Osteoblast (primary cell): ENCODE measurements around the gene CHTF18. TPM values are rescaled to one million over a fixed set of nuclear protein-coding genes. Genes with fewer than 3 reads are reported as not detected.

ENCODE experiments used
- DNase-seq: peaks from one replicate; pipeline ENCODE4 v3.0.0; 2011; ENCODE audit warnings: low spot score, mixed read lengths; ENCODE audit not compliant: insufficient read length; ENCODE audit errors: missing footprints
- H2AFZ ChIP-seq: 2 replicates; pipeline ENCODE4 v1.6.0; 2011; ENCODE audit warnings: mild to moderate bottlenecking, low read length
- H3K27ac ChIP-seq: 2 replicates; pipeline ENCODE4 v1.5.1; 2011; ENCODE audit warnings: mild to moderate bottlenecking, low read depth, low read length, moderate library complexity
- H3K27me3 ChIP-seq: 2 replicates; pipeline ENCODE4 v1.6.0; 2012; ENCODE audit warnings: mild to moderate bottlenecking, control low read depth, inconsistent platforms, low read length, moderate library complexity; ENCODE audit not compliant: insufficient read depth
- H3K36me3 ChIP-seq: 2 replicates; pipeline ENCODE4 v1.5.1; 2011; ENCODE audit warnings: mild to moderate bottlenecking, low read length, control low read depth, moderate library complexity; ENCODE audit not compliant: insufficient read depth
- H3K4me1 ChIP-seq: 2 replicates; pipeline ENCODE4 v1.5.1; 2011; ENCODE audit warnings: mild to moderate bottlenecking, low read length, control low read depth, moderate library complexity; ENCODE audit not compliant: insufficient read depth
- H3K4me2 ChIP-seq: 2 replicates; pipeline ENCODE4 v1.6.0; 2011; ENCODE audit warnings: mild to moderate bottlenecking, low read length; ENCODE audit not compliant: insufficient read depth
- H3K4me3 ChIP-seq: fragments of 200-600 bp; sonication (generic); 3 replicates; pipeline ENCODE4 v1.5.1; 2012; ENCODE audit warnings: mild to moderate bottlenecking, low read length, inconsistent platforms; ENCODE audit not compliant: insufficient read depth
- H3K79me2 ChIP-seq: 2 replicates; pipeline ENCODE4 v1.6.0; 2012; ENCODE audit warnings: mild to moderate bottlenecking, low read length, control low read depth, inconsistent platforms; ENCODE audit not compliant: insufficient read depth
- H3K9me3 ChIP-seq: 2 replicates; pipeline ENCODE4 v1.5.1; 2011; ENCODE audit warnings: low read depth, low read length, control low read depth
- H4K20me1 ChIP-seq: 2 replicates; pipeline ENCODE4 v1.6.0; 2012; ENCODE audit warnings: mild to moderate bottlenecking, low read length, control low read depth; ENCODE audit not compliant: insufficient read depth
- CTCF ChIP-seq: IDR thresholded peaks from 2 replicates; pipeline ENCODE4 v1.5.1; 2011; ENCODE audit warnings: mild to moderate bottlenecking, low read depth, low read length, moderate library complexity; ENCODE audit errors: extremely low read depth
- small RNA-seq: library from RNA; depleted of rRNA; stranded (forward); fragments of <200 nt; gene quantifications from one replicate; pipeline ENCODE3, GENCODE V24; 2012
- total RNA-seq: library from RNA; depleted of rRNA; stranded (reverse); fragments of >200 nt; gene quantifications from 2 replicates; pipeline ENCODE4 v1.2.3, GENCODE V29; 2012

The CHTF18 gene
- total RNA-seq, 1 donor = 3.3 TPM

GRCh38 chr16:844638-845350, 56.4 kb downstream of the CHTF18 start:
- no peaks in the 10 kb centered on the region for H4K20me1 ChIP-seq
- no peak overlapping the region for H3K4me3 ChIP-seq
- H3K36me3 ChIP-seq = no peaks in the 10 kb centered on the region
- no peaks in the 10 kb centered on the region for H3K27me3 ChIP-seq
- H3K9me3 ChIP-seq = peaks cover 1% of the 10 kb centered on the region
- no peaks in the 10 kb centered on the region for H3K4me1 ChIP-seq
- no peak overlapping the region for H3K27ac ChIP-seq
- H2AFZ ChIP-seq = no peak overlapping the region
- no peak overlapping the region for H3K4me2 ChIP-seq
- peak; percentile 73 for DNase-seq
- TF ChIP-seq CTCF = no peak
- no peaks in the 10 kb centered on the region for H3K79me2 ChIP-seq

DNA sequence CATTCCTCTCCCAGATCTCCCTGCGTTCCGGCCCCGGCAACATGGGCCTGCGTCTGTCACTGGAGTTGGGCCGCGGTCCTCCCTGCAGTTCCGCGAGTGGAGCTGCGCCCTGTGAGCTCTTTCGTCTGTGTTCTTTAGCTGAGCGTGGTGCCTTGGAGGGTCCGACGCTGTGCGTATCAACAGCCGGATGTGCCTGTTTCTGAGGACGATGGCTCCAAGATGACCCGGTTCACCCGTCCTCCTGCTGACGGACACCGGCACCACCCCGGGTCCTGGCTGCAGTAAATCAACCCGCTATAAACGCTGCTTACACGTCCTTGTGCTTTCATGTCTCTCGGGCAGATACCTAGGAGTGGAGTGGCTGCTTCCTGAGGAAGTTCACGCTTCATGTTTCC, 56.9 kb downstream of the CHTF18 start:
- Histone ChIP-seq H3K9me3 (peaks cover 7% of the 10 kb centered on the region), H3K79me2 (no peaks in the 10 kb centered on the region), H4K20me1 (no peaks in the 10 kb centered on the region), H3K4me1 (no peaks in the 10 kb centered on the region), H2AFZ (no peak overlapping the region), H3K4me2 (no peak overlapping the region), H3K27ac (no peak overlapping the region), H3K36me3 (no peaks in the 10 kb centered on the region), H3K4me3 (no peak overlapping the region), H3K27me3 (no peaks in the 10 kb centered on the region)
- DNase-seq = peak; percentile 25
- TF ChIP-seq CTCF = no peak

- DNase-seq = peak; percentile 66
- Histone ChIP-seq H3K4me1 (no peaks in the 10 kb centered on the region), H3K27ac (no peak overlapping the region), H2AFZ (no peak overlapping the region), H3K27me3 (no peaks in the 10 kb centered on the region), H3K4me3 (no peak overlapping the region), H4K20me1 (no peaks in the 10 kb centered on the region), H3K79me2 (no peaks in the 10 kb centered on the region), H3K9me3 (peaks cover 10% of the 10 kb centered on the region), H3K4me2 (no peak overlapping the region), H3K36me3 (no peaks in the 10 kb centered on the region)
- TF ChIP-seq CTCF = no peak
These were observed 58.7 kb downstream of the CHTF18 start for GRCh38 chr16:847151-847550.

Small RNA genes within 50 kb of the gene (small RNA-seq; reads per million reads assigned to genes)
- not detected for gene MIR662

Other genes with a start within 250 kb of the CHTF18 start
- gene PRR35, start 228.2 kb upstream of the CHTF18 start, total RNA-seq = under 0.01 TPM in 1 of 2 replicates, not detected in the other
- gene NHLRC4, start 221.6 kb upstream of the CHTF18 start, total RNA-seq = 1.2 and 2.2 TPM in 2 replicates
- 25.6 and 29.0 TPM in 2 replicates for gene PIGQ, start 218.7 kb upstream of the CHTF18 start, total RNA-seq
- gene RAB40C, start 198.6 kb upstream of the CHTF18 start, total RNA-seq = 11.2 and 13.3 TPM in 2 replicates
- under 0.01 and 0.36 TPM in 2 replicates for gene WFIKKN1, start 157.6 kb upstream of the CHTF18 start, total RNA-seq
- 72.8 and 76.0 TPM in 2 replicates for gene METTL26, start 152.3 kb upstream of the CHTF18 start, total RNA-seq
- 20.0 and 20.3 TPM in 2 replicates for gene MCRIP2, start 146.8 kb upstream of the CHTF18 start, total RNA-seq
- 10.3 and 19.2 TPM in 2 replicates for gene WDR90, start 139.3 kb upstream of the CHTF18 start, total RNA-seq
- 35.9 and 42.0 TPM in 2 replicates for gene RHOT2, start 120.5 kb upstream of the CHTF18 start, total RNA-seq
- 0.88 and 1.1 TPM in 2 replicates for gene RHBDL1, start 112.9 kb upstream of the CHTF18 start, total RNA-seq
- 88.1 and 102 TPM in 2 replicates for gene STUB1, start 108.2 kb upstream of the CHTF18 start, total RNA-seq
- gene JMJD8, start 104.3 kb upstream of the CHTF18 start, total RNA-seq = 48.0 and 48.5 TPM in 2 replicates
- gene WDR24, start 98.2 kb upstream of the CHTF18 start, total RNA-seq = 8.0 and 8.7 TPM in 2 replicates
- not detected in 2 replicates for gene FBXL16, start 82.8 kb upstream of the CHTF18 start, total RNA-seq
- 30.9 and 33.3 TPM in 2 replicates for gene METRN, start 73.5 kb upstream of the CHTF18 start, total RNA-seq
- 20.9 and 21.7 TPM in 2 replicates for gene ANTKMT, start 67.5 kb upstream of the CHTF18 start, total RNA-seq
- 2.1 and 2.2 TPM in 2 replicates for gene CCDC78, start 62.2 kb upstream of the CHTF18 start, total RNA-seq
- 12.7 and 16.3 TPM in 2 replicates for gene HAGHL, start 61.5 kb upstream of the CHTF18 start, total RNA-seq
- 32.2 and 35.1 TPM in 2 replicates for gene CIAO3, start 47.6 kb upstream of the CHTF18 start, total RNA-seq
- under 0.01 and 1.2 TPM in 2 replicates for gene MSLN, start 27.9 kb upstream of the CHTF18 start, total RNA-seq
- gene RPUSD1, start 239 bp upstream of the CHTF18 start, total RNA-seq = 23.3 and 28.2 TPM in 2 replicates
- gene GNG13, start 12.1 kb downstream of the CHTF18 start, total RNA-seq = not detected in 2 replicates
- gene LMF1, start 182.4 kb downstream of the CHTF18 start, total RNA-seq = 25.3 and 35.8 TPM in 2 replicates
- under 0.01 TPM in 1 of 2 replicates, not detected in the other for gene SOX8, start 193.2 kb downstream of the CHTF18 start, total RNA-seq